ENCODE data around the gene UTY. TPM values are rescaled to one million over a fixed set of nuclear protein-coding genes. Genes with fewer than 3 reads are reported as not detected.

Gene UTY
- total and polyA plus RNA-seq, 2 experiments from 2014 or later: not detected

DNA sequence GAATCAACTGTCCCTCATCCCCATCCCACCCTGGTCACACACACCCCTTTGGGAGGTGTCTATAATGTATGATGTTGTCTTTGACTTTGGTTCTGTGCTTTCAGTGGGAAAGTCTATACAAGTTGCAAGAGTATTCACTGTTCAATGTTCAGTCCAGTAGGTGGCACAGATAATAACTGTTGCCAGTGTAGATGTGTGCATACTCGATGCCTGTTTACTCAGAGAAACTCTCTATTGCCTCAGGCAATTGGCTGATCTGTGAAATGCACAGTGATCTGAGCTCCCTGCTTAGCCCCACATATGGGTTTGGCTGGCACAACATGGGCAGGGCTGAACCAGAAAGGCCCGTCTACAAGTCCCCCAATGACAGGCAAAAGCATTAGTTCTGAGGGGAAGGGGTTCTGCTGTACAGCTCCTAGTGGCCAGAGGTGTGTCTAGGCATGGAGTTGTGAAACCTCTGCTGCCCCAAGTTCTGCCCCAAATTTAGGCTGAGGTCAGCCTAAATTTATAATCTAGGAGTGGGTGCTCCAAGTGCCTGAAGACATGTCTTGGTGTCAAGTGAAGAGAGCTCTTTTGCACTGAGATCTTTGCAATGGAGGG is 252.4 kb downstream of the UTY start:
- Histone ChIP-seq H3K4me3 (no peak overlapping the region), H3K27ac (no peak overlapping the region), H3K9me2 (replicated peaks; ENCODE audit: insufficient read depth) (no peaks in the 10 kb centered on the region), H2AFZ (no peak overlapping the region), H3K9me3 (ENCODE audit: low read depth) (no peaks in the 10 kb centered on the region), H3K4me2 (no peak overlapping the region), H3K27me3 (no peaks in the 10 kb centered on the region), H4K20me1 (ENCODE audit: insufficient read depth, poor library complexity, severe bottlenecking) (no peaks in the 10 kb centered on the region), H3K4me1 (ENCODE audit: insufficient read depth) (no peaks in the 10 kb centered on the region), H3K79me2 (no peaks in the 10 kb centered on the region), H3K36me3 (replicated peaks; ENCODE audit: insufficient read depth, low read depth) (no peaks in the 10 kb centered on the region)
- no peak for TF ChIP-seq EZH2 (IDR thresholded peaks at IDR 0.05; ENCODE audit: borderline replicate concordance)
- no peak for TF ChIP-seq EZH2phosphoT487 (IDR thresholded peaks at IDR 0.05; ENCODE audit: low read depth, severe bottlenecking, unreplicated experiment)
- TF ChIP-seq, protein P1, sequence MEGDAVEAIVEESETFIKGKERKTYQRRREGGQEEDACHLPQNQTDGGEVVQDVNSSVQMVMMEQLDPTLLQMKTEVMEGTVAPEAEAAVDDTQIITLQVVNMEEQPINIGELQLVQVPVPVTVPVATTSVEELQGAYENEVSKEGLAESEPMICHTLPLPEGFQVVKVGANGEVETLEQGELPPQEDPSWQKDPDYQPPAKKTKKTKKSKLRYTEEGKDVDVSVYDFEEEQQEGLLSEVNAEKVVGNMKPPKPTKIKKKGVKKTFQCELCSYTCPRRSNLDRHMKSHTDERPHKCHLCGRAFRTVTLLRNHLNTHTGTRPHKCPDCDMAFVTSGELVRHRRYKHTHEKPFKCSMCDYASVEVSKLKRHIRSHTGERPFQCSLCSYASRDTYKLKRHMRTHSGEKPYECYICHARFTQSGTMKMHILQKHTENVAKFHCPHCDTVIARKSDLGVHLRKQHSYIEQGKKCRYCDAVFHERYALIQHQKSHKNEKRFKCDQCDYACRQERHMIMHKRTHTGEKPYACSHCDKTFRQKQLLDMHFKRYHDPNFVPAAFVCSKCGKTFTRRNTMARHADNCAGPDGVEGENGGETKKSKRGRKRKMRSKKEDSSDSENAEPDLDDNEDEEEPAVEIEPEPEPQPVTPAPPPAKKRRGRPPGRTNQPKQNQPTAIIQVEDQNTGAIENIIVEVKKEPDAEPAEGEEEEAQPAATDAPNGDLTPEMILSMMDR (IDR thresholded peaks at IDR 0.05; ENCODE audit: poor library complexity): no peak
- no CpG with 5 or more reads among the region's 2 CpGs for WGBS (ENCODE audit: low lambda C conversion rate, missing lambda C conversion rate)
- no peak for DNase-seq (ENCODE audit: low spot score)

DNA sequence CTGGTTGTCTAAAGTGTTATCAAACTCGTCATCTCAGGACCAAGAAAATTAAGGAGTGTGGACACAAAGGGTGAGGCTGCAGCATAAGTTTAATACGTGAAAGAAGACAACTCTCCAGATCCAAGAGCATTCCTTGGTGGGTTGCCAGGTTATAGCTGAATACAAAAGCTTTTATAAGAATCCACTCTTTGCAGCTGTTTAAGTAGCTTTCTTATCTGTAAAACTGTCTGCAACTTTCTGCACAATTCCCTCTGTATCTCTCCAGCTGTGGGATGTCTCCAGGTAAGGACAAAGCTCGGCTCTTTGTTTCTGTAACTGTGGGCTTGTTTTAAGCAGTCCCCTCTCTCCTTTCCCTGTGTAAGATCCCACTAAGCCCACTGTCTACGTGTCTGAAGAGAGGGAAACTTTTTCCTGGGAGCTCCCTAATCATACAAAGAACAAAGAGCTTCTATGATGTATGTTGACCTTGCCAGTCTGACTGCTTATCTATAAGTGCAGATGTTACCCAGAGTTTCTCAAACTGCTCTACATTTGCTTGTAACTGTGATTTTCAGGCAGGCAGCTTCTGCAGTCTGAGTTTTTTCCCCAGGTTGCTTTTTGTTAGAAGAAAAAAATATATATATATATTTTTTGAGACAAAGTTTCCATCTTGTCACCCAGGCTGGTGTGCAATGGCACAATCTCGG is 268.7 kb downstream of the UTY start:
- Histone ChIP-seq H3K27ac (no peak overlapping the region), H3K4me1 (ENCODE audit: insufficient read depth) (no peaks in the 10 kb centered on the region), H2AFZ (no peak overlapping the region), H4K20me1 (ENCODE audit: insufficient read depth, poor library complexity, severe bottlenecking) (no peaks in the 10 kb centered on the region), H3K9me2 (replicated peaks; ENCODE audit: insufficient read depth) (no peaks in the 10 kb centered on the region), H3K9me3 (ENCODE audit: low read depth) (no peaks in the 10 kb centered on the region), H3K36me3 (replicated peaks; ENCODE audit: insufficient read depth, low read depth) (no peaks in the 10 kb centered on the region), H3K4me2 (no peak overlapping the region), H3K4me3 (no peak overlapping the region), H3K27me3 (no peaks in the 10 kb centered on the region), H3K79me2 (no peaks in the 10 kb centered on the region)
- no peak for TF ChIP-seq EZH2 (IDR thresholded peaks at IDR 0.05; ENCODE audit: borderline replicate concordance)
- TF ChIP-seq EZH2phosphoT487 (IDR thresholded peaks at IDR 0.05; ENCODE audit: low read depth, severe bottlenecking, unreplicated experiment): no peak
- TF ChIP-seq, protein P1 (IDR thresholded peaks at IDR 0.05; ENCODE audit: poor library complexity): no peak
- no peak for DNase-seq (ENCODE audit: low spot score)
- WGBS (ENCODE audit: low lambda C conversion rate, missing lambda C conversion rate): no CpG with 5 or more reads among the region's 5 CpGs

DNA sequence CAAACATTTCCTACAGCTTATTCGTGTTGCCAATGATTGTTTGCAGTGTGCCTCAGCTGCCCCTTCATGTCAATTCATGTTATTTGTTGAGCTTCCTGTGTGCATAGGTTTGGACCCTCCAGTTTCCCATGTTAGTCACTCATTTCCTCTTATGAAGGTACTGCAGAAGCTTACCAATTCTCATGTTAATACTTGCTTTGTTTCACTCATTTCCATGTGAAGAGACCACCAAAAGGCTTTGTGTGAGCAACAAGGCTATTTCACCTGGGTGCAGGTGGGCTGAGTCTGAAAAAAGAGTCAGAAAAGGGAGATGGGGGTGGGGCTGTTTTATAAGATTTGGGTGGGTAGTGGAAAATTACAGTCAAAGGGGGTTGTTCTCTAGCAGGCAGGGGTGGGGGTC is 274.6 kb downstream of the UTY start:
- H3K4me3 ChIP-seq: no peak overlapping the region
- H3K27ac ChIP-seq: no peak overlapping the region
- no peaks in the 10 kb centered on the region for H3K27me3 ChIP-seq
- no CpG with 5 or more reads among the region's 1 CpG for WGBS (ENCODE audit: low lambda C conversion rate, missing lambda C conversion rate)
- H3K9me3 ChIP-seq (ENCODE audit: low read depth): no peaks in the 10 kb centered on the region
- no peaks in the 10 kb centered on the region for H4K20me1 ChIP-seq (ENCODE audit: insufficient read depth, poor library complexity, severe bottlenecking)
- no peak overlapping the region for H2AFZ ChIP-seq
- H3K4me2 ChIP-seq: no peak overlapping the region
- H3K4me1 ChIP-seq (ENCODE audit: insufficient read depth): no peaks in the 10 kb centered on the region
- TF ChIP-seq EZH2 (IDR thresholded peaks at IDR 0.05; ENCODE audit: borderline replicate concordance): no peak
- no peaks in the 10 kb centered on the region for H3K36me3 ChIP-seq (replicated peaks; ENCODE audit: insufficient read depth, low read depth)
- H3K79me2 ChIP-seq: no peaks in the 10 kb centered on the region
- no peak for DNase-seq (ENCODE audit: low spot score)
- H3K9me2 ChIP-seq (replicated peaks; ENCODE audit: insufficient read depth): no peaks in the 10 kb centered on the region

Other genes with a start within 250 kb of the UTY start
- gene TMSB4Y, start 223.9 kb upstream of the UTY start, total RNA-seq: not detected in 2 replicates
- not detected in 2 replicates for gene TMSB4Y, start 223.9 kb upstream of the UTY start, polyA plus RNA-seq

Data from hepatocyte (in vitro differentiated cells).